NT2/D1 (cell line): ENCODE data around the gene POLR2C.

ENCODE experiments used
- SUZ12 ChIP-seq: IDR thresholded peaks from 2 replicates; pipeline ENCODE4 v1.6.1; 2011; ENCODE audit not compliant: insufficient read length, insufficient read depth; ENCODE audit errors: extremely low read depth
- YY1 ChIP-seq: IDR thresholded peaks from 2 replicates; pipeline ENCODE4 v1.6.1; 2011; ENCODE audit not compliant: insufficient read length, insufficient read depth
- ZNF274 ChIP-seq: IDR thresholded peaks from 2 replicates; pipeline ENCODE4 v1.6.1; 2011; ENCODE audit warnings: mild to moderate bottlenecking, low read depth, low read length

DNA sequence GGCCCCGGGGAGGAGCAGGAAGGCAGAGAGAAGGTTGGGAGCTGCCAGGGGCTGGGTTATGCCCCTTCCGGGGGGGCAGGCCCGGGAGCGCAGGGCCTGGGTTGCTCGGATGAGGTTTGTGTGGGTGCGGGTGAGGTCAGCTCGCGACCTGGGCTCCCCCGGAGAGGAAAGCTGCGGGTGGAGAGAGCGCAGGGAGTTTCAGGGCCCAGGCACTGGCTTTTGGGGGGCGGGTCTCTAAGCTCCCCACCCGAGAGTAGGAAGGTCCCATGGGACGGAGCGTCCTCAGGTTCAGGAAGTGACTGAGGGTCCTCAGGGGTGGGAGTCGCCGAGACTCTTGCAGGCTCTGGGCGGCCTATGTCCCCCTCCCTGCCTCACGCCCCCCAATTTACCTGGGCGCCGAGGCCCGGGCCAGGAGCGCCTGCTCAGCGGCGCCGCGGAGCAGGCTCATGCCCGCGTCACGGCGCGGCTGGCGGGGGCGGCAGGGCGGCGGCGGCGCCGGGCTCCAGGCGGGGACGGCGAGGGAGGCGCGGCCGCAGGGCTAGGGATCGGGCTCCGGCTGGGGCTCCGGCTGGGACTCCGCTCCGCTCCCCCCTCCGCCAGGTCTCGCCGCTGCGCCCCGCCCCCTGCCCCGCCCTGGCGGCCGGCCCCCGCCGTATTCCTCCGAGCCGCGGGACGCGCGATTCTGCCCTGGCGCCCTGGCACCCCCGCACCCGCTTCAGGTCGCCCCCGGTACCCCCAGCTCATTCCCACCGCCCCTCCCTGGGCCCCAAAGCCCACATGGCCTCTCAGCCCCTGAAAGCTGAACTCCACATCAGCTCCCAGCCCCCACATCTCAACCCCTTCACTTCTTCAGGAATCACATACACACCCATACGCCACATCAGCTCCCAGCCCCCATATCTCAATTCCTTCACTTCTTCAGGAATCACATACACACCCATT is 23.7 kb downstream of the POLR2C start, which contains the start of gene DOK4:
- no peak for TF ChIP-seq YY1
- no peak for TF ChIP-seq ZNF274
- no peak for TF ChIP-seq SUZ12
